HepG2 (cell line): ENCODE results near the gene TBCD. TPM values are rescaled to one million over a fixed set of nuclear protein-coding genes. Genes with fewer than 3 reads are reported as not detected.

ENCODE experiments used
- ATAC-seq: fragments of 200-7000 bp; cut with Tn5 transposase; 3 replicates; pipeline ENCODE4 v1.9.1; 2020; ENCODE audit warnings: mild to moderate bottlenecking, moderate library complexity
- BruUV-seq: library from RNA; stranded (reverse); fragments of 400-500 nt; replicated peaks from 2 replicates; lab custom pipeline; 2021; lab: Mats Ljungman, UMichigan
- CTCF ChIA-PET: fragments of 300-600 bp; formaldehyde crosslinking; extraction: SDS; loops from one replicate; lab custom pipeline; 2021; ENCODE audit warnings: low total read pairs, inconsistent platforms, low intra/inter-chr PET ratio; lab: Yijun Ruan, JAX
- POLR2A ChIA-PET: fragments of 350-600 bp; sonication (Branson Sonifier 250); formaldehyde crosslinking; loops from one replicate; lab custom pipeline; 2020; ENCODE audit warnings: antibody characterized with exemption, inconsistent platforms; lab: Yijun Ruan, JAX
- DNase-seq: peaks from one replicate; pipeline ENCODE4 v3.0.0-alpha.2; 2015; ENCODE audit warnings: low spot score
- FAIRE-seq: peaks from 3 replicates; lab custom pipeline; 2011; peaks lifted over from hg19 to GRCh38; lab: Jason Lieb, UNC
- H2AFZ ChIP-seq: one replicate; pipeline ENCODE4 v1.6.1; 2011; ENCODE audit warnings: low read length, inconsistent platforms
- H3K27ac ChIP-seq: fragments of 300-600 bp; 3 replicates; pipeline ENCODE4 v1.8.0; 2011; ENCODE audit warnings: mixed run types, mild to moderate bottlenecking, mixed read lengths, low read length, inconsistent platforms; ENCODE audit not compliant: insufficient read depth; ENCODE audit errors: extremely low read length
- H3K27me3 ChIP-seq, 2 experiments: fragments of 200-600 bp in 1 of 2; 2 replicates in 1 of 2; 3 replicates in 1 of 2; pipeline versions ENCODE4 v1.6.0 to v1.8.0; 2011; ENCODE audit warnings: low read length in 2 of 2, mild to moderate bottlenecking in 2 of 2, moderate library complexity in 2 of 2, inconsistent platforms in 1 of 2; ENCODE audit not compliant: insufficient read depth in 2 of 2, control insufficient read depth in 1 of 2
- H3K36me3 ChIP-seq, 2 experiments: fragments of 200-600 bp in 1 of 2; replicated peaks in 1 of 2; 2 replicates in 1 of 2; 3 replicates in 1 of 2; pipeline versions ENCODE4 v1.5.1 to v1.8.0; 2011; ENCODE audit warnings: low read length in 2 of 2, inconsistent platforms in 1 of 2; ENCODE audit not compliant: insufficient read depth in 2 of 2, control insufficient read depth in 1 of 2
- H3K4me1 ChIP-seq: 2 replicates; pipeline ENCODE4 v1.5.1; 2012; ENCODE audit warnings: low read length, inconsistent platforms; ENCODE audit not compliant: insufficient read depth
- H3K4me2 ChIP-seq: 2 replicates; pipeline ENCODE4 v1.6.0; 2011; ENCODE audit warnings: low read depth, low read length, inconsistent platforms
- H3K4me3 ChIP-seq, 3 experiments: fragments of 200-600 bp in 1 of 3; sonication (generic), shearing (Covaris generic) in 1 of 3; replicated peaks in 1 of 3; 2 replicates each; pipeline ENCODE4 v1.5.1; 2011 to 2016; ENCODE audit warnings: low read length in 3 of 3, inconsistent platforms in 2 of 3, low read depth in 2 of 3, mild to moderate bottlenecking in 2 of 3, control low read depth in 1 of 3, mixed read lengths in 1 of 3; ENCODE audit not compliant: insufficient read depth in 1 of 3
- H3K79me2 ChIP-seq: one replicate; pipeline ENCODE4 v1.6.1; 2011; ENCODE audit warnings: low read length, inconsistent platforms; ENCODE audit not compliant: insufficient read depth
- H3K9ac ChIP-seq: 2 replicates; pipeline ENCODE4 v1.6.0; 2011; ENCODE audit warnings: mild to moderate bottlenecking, low read depth, low read length, inconsistent platforms; ENCODE audit not compliant: insufficient read depth
- H3K9me3 ChIP-seq: 2 replicates; pipeline ENCODE4 v1.5.1; 2012; ENCODE audit warnings: mild to moderate bottlenecking, low read length
- H4K20me1 ChIP-seq: 2 replicates; pipeline ENCODE4 v1.6.0; 2011; ENCODE audit warnings: inconsistent platforms, mild to moderate bottlenecking, low read length, moderate library complexity; ENCODE audit not compliant: insufficient read depth
- ATRX ChIP-seq: sonication (generic); formaldehyde crosslinking; IDR thresholded peaks from 2 replicates; pipeline ENCODE4 v1.4.0; 2020; ENCODE audit warnings: missing genetic modification reagents, borderline replicate concordance
- DNMT3B ChIP-seq: conservative IDR thresholded peaks from 2 replicates; pipeline ENCODE4 v1.6.1; 2016; ENCODE audit warnings: missing biosample characterization, control low read depth
- ELF3 ChIP-seq: IDR thresholded peaks from 2 replicates; pipeline ENCODE4 v1.6.1; 2016; ENCODE audit warnings: missing genetic modification reagents, missing compliant biosample characterization
- KMT2B ChIP-seq: IDR thresholded peaks from 2 replicates; pipeline ENCODE4 v1.6.1; 2016; ENCODE audit warnings: missing genetic modification reagents, missing compliant biosample characterization
- NRL ChIP-seq: sonication (generic); formaldehyde crosslinking; IDR thresholded peaks from 2 replicates; pipeline ENCODE4 v1.5.0; 2020; ENCODE audit warnings: missing genetic modification reagents, mild to moderate bottlenecking, moderate library complexity, borderline replicate concordance
- POLR2G ChIP-seq: fragments of 200-400 bp; formaldehyde crosslinking; IDR thresholded peaks from 2 replicates; pipeline ENCODE4 v1.6.1; 2018; ENCODE audit warnings: mild to moderate bottlenecking, low read depth, low read length, moderate library complexity
- SRY ChIP-seq: sonication (generic); formaldehyde crosslinking; IDR thresholded peaks from 2 replicates; pipeline ENCODE4 v1.8.0; 2022; ENCODE audit warnings: mild to moderate bottlenecking, missing genetic modification reagents
- STAT6 ChIP-seq: sonication (generic); formaldehyde crosslinking; IDR thresholded peaks from 2 replicates; pipeline ENCODE4 v1.4.0; 2020; ENCODE audit warnings: missing genetic modification reagents, mild to moderate bottlenecking, borderline replicate concordance
- YY1 ChIP-seq: IDR thresholded peaks from 2 replicates; pipeline ENCODE4 v1.6.1; 2011; ENCODE audit warnings: low read length, low read depth, moderate library complexity, mild to moderate bottlenecking; ENCODE audit not compliant: insufficient read depth, insufficient replicate concordance
- ZBTB7A ChIP-seq: sonication (generic); formaldehyde crosslinking; IDR thresholded peaks from 2 replicates; pipeline ENCODE4 v1.8.0; 2022; ENCODE audit warnings: mild to moderate bottlenecking, missing genetic modification reagents
- ZFX ChIP-seq: sonication (generic); formaldehyde crosslinking; IDR thresholded peaks from 2 replicates; pipeline ENCODE4 v1.4.0; 2020; ENCODE audit warnings: mild to moderate bottlenecking, low read depth, missing genetic modification reagents, moderate library complexity
- ZNF276 ChIP-seq: sonication (generic); formaldehyde crosslinking; IDR thresholded peaks from 2 replicates; pipeline ENCODE4 v1.4.0; 2020; ENCODE audit warnings: mild to moderate bottlenecking, low read depth, missing genetic modification reagents
- ZNF616 ChIP-seq: sonication (generic); formaldehyde crosslinking; IDR thresholded peaks from 2 replicates; pipeline ENCODE4 v1.5.0; 2020; ENCODE audit warnings: low read depth, mild to moderate bottlenecking, missing genetic modification reagents
- ZNF619 ChIP-seq: sonication (generic); formaldehyde crosslinking; IDR thresholded peaks from 2 replicates; pipeline ENCODE4 v1.4.0; 2020; ENCODE audit warnings: mild to moderate bottlenecking, missing genetic modification reagents
- ZNF652 ChIP-seq: IDR thresholded peaks from 2 replicates; pipeline ENCODE4 v1.6.1; 2016; ENCODE audit warnings: low read depth, borderline replicate concordance
- ZNF691 ChIP-seq: sonication (generic); formaldehyde crosslinking; IDR thresholded peaks from 2 replicates; pipeline ENCODE4 v1.4.0; 2020; ENCODE audit warnings: missing genetic modification reagents, low read depth, mild to moderate bottlenecking, borderline replicate concordance
- ZNF784 ChIP-seq: sonication (generic); formaldehyde crosslinking; IDR thresholded peaks from 2 replicates; pipeline ENCODE4 v1.5.1; 2020; ENCODE audit warnings: missing genetic modification reagents, mild to moderate bottlenecking, borderline replicate concordance
- ZSCAN30 ChIP-seq: sonication (generic); formaldehyde crosslinking; IDR thresholded peaks from 2 replicates; pipeline ENCODE4 v1.5.0; 2020; ENCODE audit warnings: mild to moderate bottlenecking, missing genetic modification reagents
- WGBS: methylation state at CpG from one replicate; pipeline ENCODE4 v1.1.6; 2017; ENCODE audit warnings: low lambda C conversion rate; 5-methylcytosine and 5-hydroxymethylcytosine counted together
- in situ Hi-C: cut with HindIII; loops from 2 replicates; pipeline ENCODE4 v1.10.0; 2017; ENCODE audit warnings: low pct_unique_long_range_greater_than_20kb; ENCODE audit not compliant: extremely low pct_ligation_motif_present
- intact Hi-C: fragments of 100-400 bp; cut with micrococcal nuclease; formaldehyde crosslinking; loops from one replicate; pipeline ENCODE4 v1.10.0; 2022; ENCODE audit not compliant: unreplicated experiment
- polyA plus RNA-seq, 8 experiments: library from polyadenylated mRNA; depleted of rRNA in 3 of 8; stranded (reverse) in 7 of 8; unstranded in 1 of 8; fragments of >200 nt; fragmentation: Illumina TruSeq in 4 of 8; extraction: Trizol in 4 of 8; gene quantifications; 2 replicates each; pipeline versions ENCODE4 v1.2.1 to v1.2.3, GENCODE V29; 2011 to 2016; ENCODE audit warnings: low read depth in 4 of 8, missing spikeins in 1 of 8, mixed read lengths in 1 of 8; ENCODE audit not compliant: insufficient read depth in 1 of 8
- total RNA-seq, 5 experiments: library from RNA; depleted of rRNA; stranded (reverse); fragments of >200 nt; fragmentation: Illumina TruSeq; extraction: Trizol; gene quantifications; 2 replicates each; pipeline ENCODE4 v1.2.3, GENCODE V29; 2016; ENCODE audit warnings: low read depth in 1 of 5

The TBCD gene
- total and polyA plus RNA-seq, 2 of the 13 experiments (the other 11 are each of a cell fraction or from before 2014, with no cell fraction given), result 33.9 to 54.8 TPM

GRCh38 chr17:82875407-82875856 lies 123.6 kb downstream of the TBCD start:
- Histone ChIP-seq H3K9ac (peak overlapping the region; percentile 60), H3K4me3 (0 out of 6 replicates have a peak overlapping the region, but pooled peaks of 1 of the 3 experiments have one; percentile 23), H3K27ac (peak overlapping the region; percentile 53), H4K20me1 (no peaks in the 10 kb centered on the region), H3K4me1 (peaks cover 33% of the 10 kb centered on the region), H3K36me3 (peaks cover 9 to 14% of the 10 kb centered on the region in 2 experiments; a peak in 4 of 5 replicates), H3K9me3 (no peaks in the 10 kb centered on the region), H2AFZ (no peak overlapping the region), H3K4me2 (peak overlapping the region; percentile 50), H3K79me2 (peaks cover 3% of the 10 kb centered on the region), H3K27me3 (no peaks in the 10 kb centered on the region)
- DNase-seq (peak; percentile 64), FAIRE-seq (no peak), ATAC-seq (peak; percentile 50)
- ChIA-PET POLR2A (interaction anchor here (0.6 to 1.7 kb wide), 4 partner anchors 12 to 117 kb away, joined by 4 to 11 read pairs (median 6); no protein-coding TSS in a partner anchor), CTCF (interaction anchor here (1.5 kb wide), 1 partner anchor 22 kb away, joined by 3 read pairs; no protein-coding TSS in a partner anchor)
- intact Hi-C loops, result loop anchor here (5.0 kb wide), 1 partner anchor 42 kb away; no protein-coding TSS in a partner anchor
- in situ Hi-C loops, result no loop called here
- BruUV-seq, result no TSS peak
- WGBS, result 80% methylated on average over 19 of the region's 19 CpGs
- no peak for TF ChIP-seq YY1
- no peak for TF ChIP-seq ZSCAN30
- TF ChIP-seq ELF3 (CRISPR knock-in tag), result no peak
- peak; percentile 82 for TF ChIP-seq ZFX (CRISPR knock-in tag)
- TF ChIP-seq KMT2B, result no peak
- no peak for TF ChIP-seq STAT6 (CRISPR knock-in tag)
- no peak for TF ChIP-seq ZNF276 (CRISPR knock-in tag)
- TF ChIP-seq ATRX (CRISPR knock-in tag), result no peak
- no peak for TF ChIP-seq ZNF619 (CRISPR knock-in tag)
- no peak for TF ChIP-seq ZNF784 (CRISPR knock-in tag)
- no peak for TF ChIP-seq ZNF652
- no peak for TF ChIP-seq SRY
- 0 out of 2 replicates have a peak, but pooled peaks have one; percentile 18 for TF ChIP-seq NRL (CRISPR knock-in tag)
- peak; percentile 51; the same call in 1 of the 2 replicates for TF ChIP-seq POLR2G
- no peak for TF ChIP-seq DNMT3B
- TF ChIP-seq ZNF691 (CRISPR knock-in tag), result no peak
- TF ChIP-seq ZBTB7A, result no peak
- TF ChIP-seq ZNF616 (CRISPR knock-in tag), result no peak
